Measurements from ENCODE around the gene S100A12. TPM values are rescaled to one million over a fixed set of nuclear protein-coding genes. Genes with fewer than 3 reads are reported as not detected.
"Not testable (repeated sequence)": the region's sequence is repeated elsewhere in the genome, so short reads cannot be mapped to it uniquely, and the experiment has no call there.

S100A12 gene
- total RNA-seq, 1 experiment from 2014 or later, result not detected

DNA sequence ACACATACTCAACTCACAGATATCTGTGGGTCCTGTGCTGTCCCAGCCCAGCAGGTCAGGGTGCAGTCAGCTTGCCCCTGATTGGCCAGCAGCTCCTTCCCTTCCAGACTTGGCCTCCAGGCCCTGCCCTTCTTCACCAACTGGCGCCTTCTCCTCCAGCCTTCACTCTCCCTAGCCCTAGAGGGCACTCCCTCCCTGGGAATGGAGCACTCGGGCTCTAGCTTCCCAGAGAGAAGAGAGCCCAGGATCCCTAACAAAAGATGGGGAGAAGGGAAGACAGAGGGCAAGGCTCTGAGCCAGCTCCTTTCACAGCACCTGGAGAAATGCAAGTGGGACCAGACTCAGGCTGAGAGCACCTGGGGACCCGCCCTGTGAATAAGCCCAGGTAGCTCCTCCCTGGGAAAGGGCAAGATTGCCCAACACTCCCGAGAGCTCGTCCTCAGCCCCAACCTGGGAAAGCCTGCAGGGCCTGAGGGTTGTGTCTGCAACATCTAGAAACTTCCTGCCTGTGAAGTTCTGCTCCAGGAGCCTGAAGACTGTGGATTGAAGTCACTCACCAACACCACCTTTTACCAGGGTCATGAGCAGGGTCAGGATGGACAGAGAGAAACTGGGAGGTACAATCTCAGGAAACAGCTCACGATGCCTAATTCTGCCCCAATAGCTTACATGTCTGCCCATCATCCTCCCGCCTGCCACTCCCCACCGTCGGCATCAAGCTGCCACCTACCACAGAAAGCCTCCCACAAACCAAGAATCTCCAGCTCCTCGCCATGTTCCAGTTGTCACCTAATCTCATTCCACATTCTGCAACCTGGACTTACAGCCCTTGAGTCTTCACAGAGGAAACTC is 26.7 kb downstream of the S100A12 start, which contains the start of gene PGLYRP4:
PGLYRP4 (minus strand) TSS at position 331 of the 852 bp plus-strand sequence. CDS start 909 bp downstream, outside the sequence.
- peak; percentile 36 for DNase-seq (ENCODE audit: low read depth, low spot score)
- in situ Hi-C loops (cut with HindIII; ENCODE audit: low pct_unique_long_range_greater_than_20kb, low sequenced_read_pairs), result no loop called here

DNA sequence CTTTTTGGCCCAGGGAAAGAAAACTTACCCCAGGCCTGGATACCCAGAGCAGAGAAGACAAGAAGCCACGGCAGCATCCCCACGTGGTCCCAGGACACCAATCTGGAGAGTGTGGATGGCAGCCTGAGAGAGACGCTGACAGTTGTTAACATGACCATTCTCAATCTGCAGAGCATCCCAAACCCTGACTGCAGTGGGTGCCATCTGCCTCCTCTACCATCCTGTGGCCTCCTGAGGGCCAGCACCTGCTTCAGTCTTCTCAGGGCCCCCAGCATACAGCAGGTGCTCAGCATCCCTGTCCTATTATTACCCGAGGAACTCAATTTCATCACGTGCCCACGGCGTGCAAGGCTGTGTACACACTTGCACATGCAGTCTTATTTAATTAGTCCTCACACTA is 27.6 kb downstream of the S100A12 start:
- in situ Hi-C loops (cut with HindIII; ENCODE audit: low pct_unique_long_range_greater_than_20kb, low sequenced_read_pairs), result no loop called here
- no peak for DNase-seq (ENCODE audit: low read depth, low spot score)

DNA sequence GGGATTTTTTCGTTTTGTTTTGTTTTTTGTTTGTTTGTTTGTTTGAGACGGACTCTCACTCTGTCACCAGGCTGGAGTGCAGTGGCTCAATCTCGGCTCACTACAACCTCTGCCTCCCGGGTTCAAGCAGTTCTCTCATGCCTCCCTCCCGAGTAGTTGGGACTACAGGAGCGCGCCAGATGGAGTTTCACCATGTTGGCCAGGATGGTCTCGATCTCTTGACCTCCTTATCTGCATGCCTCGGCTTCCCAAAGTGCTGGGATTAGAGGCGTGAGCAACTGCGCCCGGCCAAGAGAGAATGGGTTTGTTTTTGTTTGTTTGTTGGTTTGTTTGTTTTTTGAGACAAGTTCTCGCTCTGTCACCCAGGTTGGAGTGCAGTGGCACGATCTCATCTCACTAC is 28.4 kb downstream of the S100A12 start:
- DNase-seq (ENCODE audit: low read depth, low spot score); in situ Hi-C loops (cut with HindIII; ENCODE audit: low pct_unique_long_range_greater_than_20kb, low sequenced_read_pairs): not testable (repeated sequence)

DNA sequence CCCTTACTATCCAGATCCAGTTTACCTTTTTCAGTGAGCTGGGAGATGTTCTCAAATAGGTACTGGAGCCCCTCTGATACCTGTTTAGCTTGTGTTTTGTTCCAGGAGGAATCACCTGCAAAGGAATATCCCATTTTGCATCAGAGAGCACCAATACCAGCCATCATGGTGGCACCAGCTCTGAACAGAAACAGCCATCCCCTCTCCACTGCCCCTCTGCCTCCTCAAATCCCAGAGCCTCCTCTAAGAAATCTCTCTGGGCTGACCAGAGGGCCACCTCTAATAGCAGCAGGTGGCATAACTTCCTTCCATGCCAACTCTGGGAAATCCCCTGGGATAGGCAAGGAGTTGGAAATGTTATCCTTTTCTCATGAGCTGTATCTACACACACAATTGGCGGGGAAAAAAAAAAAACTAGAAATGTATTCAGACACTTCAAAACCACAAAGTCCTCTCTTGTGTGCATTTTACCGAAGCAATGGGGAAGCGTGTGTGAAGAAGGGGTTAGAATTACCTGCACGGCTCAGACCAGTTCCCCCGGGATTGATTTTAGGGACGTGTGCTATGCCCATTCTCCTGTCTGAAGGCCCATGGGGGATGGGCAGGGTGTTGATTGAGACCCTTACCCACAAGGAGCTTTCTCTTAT is 29.2 kb downstream of the S100A12 start:
- in situ Hi-C loops (cut with HindIII; ENCODE audit: low pct_unique_long_range_greater_than_20kb, low sequenced_read_pairs), result no loop called here
- no peak for DNase-seq (ENCODE audit: low read depth, low spot score)

DNA sequence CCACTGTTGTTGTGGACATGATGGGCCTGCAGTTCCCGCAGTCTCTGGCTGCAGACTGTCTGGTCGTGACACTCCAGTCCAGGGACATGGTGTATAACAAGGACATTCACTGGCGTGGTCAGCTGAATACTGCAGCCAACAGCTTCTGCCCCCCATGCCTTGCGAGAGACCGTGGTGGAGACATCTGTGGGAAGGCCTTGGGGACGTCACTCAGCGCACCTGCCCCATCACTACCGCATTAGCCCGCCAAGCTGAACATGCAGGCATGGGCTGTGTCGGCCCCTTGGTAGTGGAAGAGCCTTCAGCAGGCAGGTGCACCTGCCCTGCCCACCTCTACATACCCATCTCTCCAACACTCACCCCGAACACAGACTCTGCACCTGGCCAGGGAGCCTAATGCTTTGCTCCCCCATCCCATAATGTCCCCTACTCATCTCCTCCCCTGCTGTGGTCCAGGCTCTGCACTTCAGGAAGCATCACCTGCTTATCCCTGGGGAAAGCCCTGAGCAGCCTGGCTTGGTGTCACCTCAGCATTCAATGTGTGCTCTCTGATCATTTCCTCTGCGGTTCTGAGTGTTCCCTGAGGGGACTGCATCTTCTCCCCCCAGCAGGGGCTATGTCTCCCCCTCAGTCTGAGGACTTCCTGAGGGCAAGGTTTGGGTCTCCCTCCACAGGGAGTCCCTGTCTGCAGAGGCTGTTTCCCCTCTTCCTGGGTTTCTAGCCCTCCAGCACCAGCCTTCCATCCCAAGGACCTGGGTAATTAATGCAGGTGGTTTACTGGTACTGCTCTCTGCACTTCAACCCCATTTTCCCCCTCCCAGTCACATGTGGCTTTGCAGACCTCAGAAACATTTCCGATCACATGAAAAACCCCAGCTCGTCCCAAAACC is 30.0 kb downstream of the S100A12 start:
- no peak for DNase-seq (ENCODE audit: low read depth, low spot score)
- in situ Hi-C loops (cut with HindIII; ENCODE audit: low pct_unique_long_range_greater_than_20kb, low sequenced_read_pairs), result no loop called here

DNA sequence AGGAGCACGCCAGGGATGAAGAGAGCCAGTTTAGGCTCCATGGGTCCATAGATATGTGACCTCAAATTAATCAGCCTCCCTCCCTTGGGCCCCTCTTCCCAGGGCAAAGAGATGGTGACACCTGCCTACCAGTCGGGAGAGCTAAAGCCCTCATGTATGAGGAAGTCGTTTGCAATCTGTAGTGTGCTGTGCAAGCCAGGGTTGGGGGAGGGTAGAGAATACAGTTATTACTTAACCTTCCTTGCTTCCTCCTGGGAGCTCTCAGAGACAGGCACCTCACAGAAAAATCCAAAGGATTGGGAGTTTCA is 30.7 kb downstream of the S100A12 start:
- in situ Hi-C loops (cut with HindIII; ENCODE audit: low pct_unique_long_range_greater_than_20kb, low sequenced_read_pairs), result no loop called here
- no peak for DNase-seq (ENCODE audit: low read depth, low spot score)

DNA sequence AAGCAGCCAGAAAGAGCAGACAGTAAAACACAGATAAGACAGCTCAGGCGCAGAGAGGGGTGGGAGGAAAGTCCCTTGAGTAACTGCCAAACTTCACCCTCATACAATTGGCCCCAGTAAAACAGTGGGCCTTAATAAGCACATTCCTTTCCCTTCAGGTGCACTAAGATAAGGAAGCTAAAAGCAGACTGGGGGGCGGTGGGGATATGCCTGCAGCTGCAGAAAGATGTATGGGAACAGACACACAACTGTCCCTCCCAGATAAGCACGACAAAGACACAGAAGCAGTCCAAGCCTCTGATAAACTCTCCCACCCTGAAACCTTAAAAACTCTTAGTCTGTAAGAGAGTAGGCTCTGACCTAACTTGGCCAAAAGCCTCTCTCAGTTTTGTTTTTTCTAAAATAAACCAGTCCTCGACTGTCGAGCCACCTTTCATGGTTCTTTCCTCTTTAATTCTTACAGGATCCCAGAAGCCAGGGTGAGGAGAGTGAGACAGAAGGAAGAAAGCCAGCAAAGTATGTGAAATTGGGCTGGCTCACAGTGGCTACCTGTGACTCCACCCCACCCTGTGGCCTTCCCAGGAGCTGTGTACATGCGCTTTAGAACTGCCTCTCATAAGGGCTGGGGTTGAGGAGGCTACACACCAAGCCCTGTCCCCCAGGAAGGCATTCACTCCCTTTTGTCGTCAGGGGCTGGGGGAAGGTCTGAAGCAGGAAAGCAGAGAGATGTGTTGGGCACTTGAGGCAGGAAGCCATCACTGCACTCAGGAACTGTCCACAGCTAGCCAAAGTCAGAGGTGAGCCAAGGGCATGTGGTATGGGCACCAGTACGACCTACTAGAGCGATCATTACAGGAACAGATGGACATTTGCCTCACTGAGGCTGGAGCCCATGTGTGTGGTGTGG is 31.4 kb downstream of the S100A12 start:
- no peak for DNase-seq (ENCODE audit: low read depth, low spot score)
- in situ Hi-C loops (cut with HindIII; ENCODE audit: low pct_unique_long_range_greater_than_20kb, low sequenced_read_pairs), result no loop called here

DNA sequence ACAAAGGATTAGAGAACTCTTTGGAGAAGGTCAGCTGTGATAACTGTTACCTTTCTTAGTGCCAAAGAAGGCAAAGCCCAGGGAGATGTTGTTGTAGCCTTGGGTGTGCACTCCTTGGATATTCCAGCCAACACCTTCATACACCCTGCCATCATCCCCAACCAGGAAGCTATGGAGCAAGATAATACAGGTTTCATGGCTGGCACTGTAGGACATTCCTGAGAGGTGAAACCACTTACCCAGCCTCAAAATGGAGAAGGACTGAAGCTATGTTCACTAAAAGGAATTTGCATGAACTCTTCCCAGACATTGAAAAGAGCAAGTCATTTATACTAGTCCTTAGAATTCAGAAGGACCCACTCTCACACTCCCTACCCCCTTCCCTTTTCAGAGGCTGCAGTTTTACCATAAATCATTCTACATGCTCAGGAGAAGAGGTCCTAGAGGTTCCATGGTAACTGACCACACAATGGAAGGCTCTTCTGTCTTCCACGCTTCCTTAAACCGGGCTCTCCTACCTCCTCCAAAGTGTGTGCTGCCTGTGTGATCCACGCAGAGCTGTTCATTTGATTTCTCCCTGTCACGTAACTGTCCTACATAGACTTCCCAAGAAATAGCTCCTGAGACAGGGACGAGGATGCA is 32.3 kb downstream of the S100A12 start:
- in situ Hi-C loops (cut with HindIII; ENCODE audit: low pct_unique_long_range_greater_than_20kb, low sequenced_read_pairs), result no loop called here

DNA sequence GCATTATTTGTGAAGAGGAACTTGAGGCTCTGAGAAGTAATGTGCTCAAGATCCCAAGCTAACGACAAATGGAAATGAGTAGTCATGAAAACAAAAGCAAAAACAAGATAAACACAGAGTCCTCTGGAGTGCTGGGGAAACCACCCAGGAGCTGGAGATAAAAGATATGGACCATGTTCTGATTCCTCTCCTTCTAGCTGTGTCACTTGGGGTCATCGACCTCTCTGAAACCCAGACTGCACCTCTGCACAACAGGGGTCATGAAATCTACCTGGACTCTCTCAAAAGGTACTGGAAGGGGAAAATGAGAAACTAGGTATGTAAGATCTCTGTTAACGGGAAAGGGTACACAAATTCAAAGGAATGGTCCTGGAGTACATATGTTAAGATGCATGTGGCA is 33.2 kb downstream of the S100A12 start:
- in situ Hi-C loops (cut with HindIII; ENCODE audit: low pct_unique_long_range_greater_than_20kb, low sequenced_read_pairs), result no loop called here
- no peak for DNase-seq (ENCODE audit: low read depth, low spot score)

More for the DNA sequence above, 32.3 kb downstream of the S100A12 start:
- no peak for DNase-seq (ENCODE audit: low read depth, low spot score)

DNA sequence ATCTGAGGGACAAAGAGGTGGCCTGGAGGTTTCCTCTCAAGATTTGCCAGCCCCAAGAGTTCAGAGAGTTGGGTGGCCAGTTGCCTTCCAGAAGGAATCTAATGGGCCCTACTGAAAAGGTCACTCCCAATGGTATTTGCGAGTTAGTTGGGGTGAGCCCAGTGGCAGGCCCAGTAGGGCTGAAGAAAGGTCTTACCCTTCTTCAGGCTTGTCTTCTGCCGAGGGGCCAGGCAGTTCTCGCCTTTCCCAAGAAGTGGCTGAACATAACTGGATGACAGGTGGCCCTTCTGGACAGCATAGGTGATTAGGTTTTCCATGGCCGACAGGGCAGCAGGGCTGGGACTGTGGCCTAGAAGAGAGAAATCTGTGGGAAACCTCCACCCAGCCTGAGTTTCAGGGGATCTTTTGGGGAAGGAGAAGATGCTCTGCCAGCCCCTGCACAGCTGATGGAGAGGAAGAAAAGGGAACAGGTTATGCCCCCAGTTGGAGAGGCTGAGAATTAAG is 33.9 kb downstream of the S100A12 start:
- in situ Hi-C loops (cut with HindIII; ENCODE audit: low pct_unique_long_range_greater_than_20kb, low sequenced_read_pairs), result no loop called here
- no peak for DNase-seq (ENCODE audit: low read depth, low spot score)

DNA sequence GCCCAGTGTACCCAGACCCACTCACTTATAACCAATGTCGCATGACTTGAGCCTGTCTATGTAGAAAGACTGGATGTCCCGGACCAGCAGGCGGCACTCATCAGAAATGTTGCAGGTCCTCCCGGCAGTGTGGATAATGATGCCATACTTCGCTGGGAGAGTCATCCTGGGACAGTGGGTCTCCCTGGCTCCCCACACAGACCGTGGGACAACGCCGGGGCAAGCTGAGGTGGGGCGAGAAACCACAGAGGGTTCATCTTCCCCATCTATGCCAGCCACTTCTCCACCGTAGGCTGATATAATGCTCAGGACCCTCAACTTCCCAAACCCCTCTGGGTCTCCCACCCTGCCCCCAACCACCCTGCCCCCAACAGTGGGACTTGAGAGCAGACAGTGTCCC is 35.1 kb downstream of the S100A12 start:
- in situ Hi-C loops (cut with HindIII; ENCODE audit: low pct_unique_long_range_greater_than_20kb, low sequenced_read_pairs), result no loop called here

DNA sequence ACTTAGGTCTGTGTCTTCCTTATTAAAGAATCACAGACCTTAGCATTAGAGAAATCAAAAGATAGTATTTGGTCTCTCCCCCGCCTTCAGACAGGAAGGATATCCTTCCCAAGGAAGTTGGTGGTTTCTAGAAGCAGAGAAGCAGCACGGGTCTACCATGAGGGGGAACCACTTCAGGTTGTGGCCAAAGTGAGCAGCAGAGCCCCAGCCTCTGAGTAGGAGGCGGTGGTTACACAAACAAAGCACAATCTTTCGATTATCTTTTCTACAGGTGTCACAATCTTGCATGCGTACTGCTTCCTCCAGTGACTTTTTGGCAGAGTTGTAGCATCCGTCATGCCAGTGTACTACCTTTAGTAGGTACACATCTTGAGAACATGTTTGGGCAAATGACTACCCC is 35.6 kb downstream of the S100A12 start:
- in situ Hi-C loops (cut with HindIII; ENCODE audit: low pct_unique_long_range_greater_than_20kb, low sequenced_read_pairs), result no loop called here
- DNase-seq (ENCODE audit: low read depth, low spot score), result no peak

More for the DNA sequence above, 35.1 kb downstream of the S100A12 start:
- no peak for DNase-seq (ENCODE audit: low read depth, low spot score)

DNA sequence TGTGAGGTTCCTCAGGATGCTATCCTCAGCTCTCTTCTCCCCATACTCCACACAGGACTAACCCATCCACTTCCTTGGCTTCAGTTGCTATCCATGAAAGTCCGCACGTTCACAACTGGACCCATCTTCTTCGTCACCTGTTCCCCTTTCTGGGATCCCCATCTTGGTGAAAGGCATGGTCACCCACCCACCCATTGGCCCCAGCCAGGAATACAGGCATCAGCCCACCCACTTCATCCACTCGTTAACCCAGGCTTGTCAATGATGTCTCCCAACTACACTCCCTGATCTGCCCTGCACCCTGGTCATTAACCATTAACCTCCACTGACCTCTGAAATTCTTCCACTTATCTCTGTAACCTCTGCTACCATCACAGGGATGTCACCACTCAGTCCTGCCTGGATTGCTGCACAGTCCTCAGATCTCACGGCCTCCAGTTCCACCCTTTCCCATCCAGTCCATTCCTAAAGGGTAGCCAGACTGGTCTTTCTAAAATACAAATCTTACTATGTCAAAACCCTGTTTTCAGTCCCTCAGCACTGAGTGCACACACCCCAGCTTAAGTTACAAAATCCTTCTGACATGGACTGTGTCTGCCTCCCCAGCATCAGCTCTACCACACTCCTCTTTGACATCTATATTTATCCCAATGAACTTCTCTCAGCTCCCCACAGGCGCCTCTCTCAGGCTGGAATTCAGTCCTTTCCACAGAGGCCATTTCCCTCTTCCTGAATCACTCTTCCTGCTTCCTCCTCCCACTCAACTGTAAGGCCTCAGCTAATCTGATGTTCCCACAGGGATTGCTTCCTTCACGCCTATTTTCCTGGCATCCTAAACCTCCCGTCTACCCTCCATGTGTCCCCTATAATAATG is 37.2 kb downstream of the S100A12 start:
- in situ Hi-C loops (cut with HindIII; ENCODE audit: low pct_unique_long_range_greater_than_20kb, low sequenced_read_pairs), result no loop called here
- DNase-seq (ENCODE audit: low read depth, low spot score), result no peak

DNA sequence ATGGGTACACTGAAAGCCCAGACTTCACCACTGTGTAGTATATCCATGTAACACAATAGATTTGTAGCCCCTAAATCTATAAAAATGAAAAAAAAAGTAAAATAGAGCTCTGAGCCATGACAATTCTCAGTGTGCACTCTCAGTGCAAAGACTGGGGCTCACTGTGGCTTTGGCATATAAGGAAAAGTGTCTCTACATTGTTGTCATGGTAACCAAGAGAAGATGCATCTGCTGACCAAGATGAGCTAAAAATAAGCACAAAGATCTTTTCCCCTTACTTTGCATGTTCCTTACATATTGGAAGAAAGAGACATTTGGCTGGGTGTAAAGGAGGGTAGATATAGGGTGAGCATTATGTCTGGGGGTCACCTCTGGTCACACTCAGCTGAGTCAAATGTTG is 38.8 kb downstream of the S100A12 start:
- in situ Hi-C loops (cut with HindIII; ENCODE audit: low pct_unique_long_range_greater_than_20kb, low sequenced_read_pairs), result no loop called here
- DNase-seq (ENCODE audit: low read depth, low spot score), result no peak

DNA sequence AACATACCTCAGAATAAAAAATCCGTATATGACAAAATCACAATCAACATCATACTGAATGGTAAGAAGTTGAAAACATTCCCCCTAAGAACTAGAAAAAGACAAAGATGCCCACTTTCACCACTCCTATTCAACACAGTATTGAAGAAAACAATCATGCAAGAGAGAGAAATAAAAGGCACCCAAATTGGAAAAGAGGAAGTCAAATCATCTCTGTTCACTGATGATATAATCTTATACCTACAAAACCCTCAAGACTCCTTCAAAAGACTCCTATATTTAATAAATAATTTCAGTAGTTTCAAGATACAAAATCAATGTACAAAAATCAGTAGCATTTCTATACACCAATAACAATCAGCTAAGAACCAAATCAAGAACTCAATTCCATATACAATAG is 41.5 kb downstream of the S100A12 start:
- in situ Hi-C loops (cut with HindIII; ENCODE audit: low pct_unique_long_range_greater_than_20kb, low sequenced_read_pairs), result no loop called here

DNA sequence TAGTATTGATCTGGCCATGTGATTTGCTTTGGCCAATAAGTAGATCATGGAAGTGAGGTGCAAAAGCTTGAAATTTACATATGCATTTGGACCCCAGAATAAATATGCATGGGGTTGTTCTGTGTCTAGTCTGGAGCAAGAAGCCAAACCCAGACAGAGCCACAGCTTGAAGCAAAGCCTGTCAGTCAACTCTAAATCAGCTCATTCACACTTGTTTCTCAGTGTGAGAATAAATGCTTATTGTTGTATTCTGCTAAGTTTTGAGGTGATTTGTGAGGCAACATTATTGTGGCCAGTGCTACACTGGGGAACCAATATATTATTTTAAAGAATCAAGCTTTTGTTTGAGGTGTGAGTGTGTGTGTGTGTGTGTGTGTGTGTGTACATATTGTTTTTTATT is 50.5 kb downstream of the S100A12 start:
- in situ Hi-C loops (cut with HindIII; ENCODE audit: low pct_unique_long_range_greater_than_20kb, low sequenced_read_pairs), result no loop called here
- DNase-seq (ENCODE audit: low read depth, low spot score), result no peak

More for the DNA sequence above, 41.5 kb downstream of the S100A12 start:
- no peak for DNase-seq (ENCODE audit: low read depth, low spot score)
